Pulmonary artery endothelial cell (primary cell): ENCODE data around the gene PPARG. TPM values are rescaled to one million over a fixed set of nuclear protein-coding genes. Genes with fewer than 3 reads are reported as not detected.
A peak's percentile ranks its signal among the peaks of the same experiment; 100 is the strongest.
"Not testable (repeated sequence)": the region's sequence is repeated elsewhere in the genome, so short reads cannot be mapped to it uniquely, and the experiment has no call there.

Experiments
- DNase-seq: peaks from one replicate; pipeline ENCODE4 v3.0.0-alpha.2; 2011; ENCODE audit warnings: low read depth, low spot score
- total RNA-seq: library from RNA; depleted of rRNA; stranded (reverse); fragments of >200 nt; gene quantifications from 2 replicates; pipeline ENCODE4 v1.2.3, GENCODE V29; 2014

PPARG gene
- total RNA-seq, 1 donor from 2014 or later: 6.1 TPM

GRCh38 chr3:12458901-12459300 is 170.0 kb downstream of the PPARG start:
- DNase-seq: no peak

DNA sequence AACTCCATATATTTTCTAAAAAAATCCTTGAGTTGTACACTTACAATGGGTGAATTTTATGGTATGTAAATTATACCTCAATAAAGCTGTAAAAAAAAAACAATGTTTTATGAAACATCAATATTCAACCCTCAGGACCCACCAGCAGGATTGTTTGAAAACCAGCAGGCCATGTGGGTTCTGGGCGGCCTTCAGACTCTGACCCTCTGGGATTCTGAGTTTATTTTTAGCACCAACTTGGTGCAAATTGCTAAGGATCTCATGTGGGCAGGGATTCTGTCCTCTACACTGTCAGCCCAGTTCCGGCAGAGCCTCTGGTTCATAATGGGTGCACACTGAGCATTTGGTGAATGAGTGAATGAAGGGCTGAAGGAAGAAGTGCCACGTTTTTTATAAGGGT is 171.3 kb downstream of the PPARG start:
- DNase-seq: no peak

DNA sequence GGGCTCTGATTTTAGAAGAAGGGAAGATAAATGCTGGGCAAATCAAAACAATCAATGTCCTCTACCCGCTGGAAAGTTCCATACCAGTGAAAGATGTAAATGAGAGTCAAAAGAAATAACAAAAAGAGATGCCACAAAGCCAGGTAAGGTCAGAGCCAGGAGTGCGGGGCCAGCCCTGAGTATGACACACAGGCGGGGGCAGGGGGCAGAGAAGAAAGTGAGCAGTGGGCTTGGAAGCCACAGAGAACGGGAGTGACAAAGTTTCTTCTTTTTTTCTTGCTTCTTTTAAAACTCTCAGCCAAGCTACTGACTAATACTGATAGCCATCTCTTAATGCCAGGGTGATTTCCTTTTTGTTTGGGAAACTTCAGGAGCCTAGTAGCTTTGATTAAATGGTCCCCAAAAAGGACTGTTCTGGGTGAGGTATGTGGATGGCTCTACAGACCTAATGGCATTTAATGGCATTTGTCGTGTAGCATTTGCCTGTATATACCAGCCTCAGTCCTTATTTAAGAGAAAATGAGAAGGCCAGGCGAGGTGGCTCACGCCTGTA is 172.3 kb downstream of the PPARG start:
- no peak for DNase-seq

- no peak for DNase-seq
Measured at GRCh38 chr3:12462159-12462947, 173.5 kb downstream of the PPARG start.

DNA sequence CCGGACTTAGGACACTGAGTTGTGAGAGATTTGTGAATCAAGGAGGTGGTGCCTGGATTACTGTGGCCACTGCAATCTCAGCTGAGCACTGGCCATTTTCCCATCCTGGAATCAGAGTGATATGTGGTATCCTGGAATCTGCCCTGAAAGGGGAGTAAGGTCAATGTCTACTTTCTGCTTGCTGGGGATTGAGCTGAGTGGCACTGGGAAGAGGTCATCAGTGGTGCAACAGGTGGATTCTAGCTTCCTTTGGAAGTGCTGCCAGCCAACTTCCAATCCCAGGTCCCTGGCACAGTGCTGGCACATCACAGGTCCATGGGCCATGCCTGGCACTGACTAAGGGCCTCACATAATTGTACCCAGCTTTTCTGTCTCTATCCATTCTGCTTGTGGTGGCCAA is 174.8 kb downstream of the PPARG start:
- no peak for DNase-seq

DNA sequence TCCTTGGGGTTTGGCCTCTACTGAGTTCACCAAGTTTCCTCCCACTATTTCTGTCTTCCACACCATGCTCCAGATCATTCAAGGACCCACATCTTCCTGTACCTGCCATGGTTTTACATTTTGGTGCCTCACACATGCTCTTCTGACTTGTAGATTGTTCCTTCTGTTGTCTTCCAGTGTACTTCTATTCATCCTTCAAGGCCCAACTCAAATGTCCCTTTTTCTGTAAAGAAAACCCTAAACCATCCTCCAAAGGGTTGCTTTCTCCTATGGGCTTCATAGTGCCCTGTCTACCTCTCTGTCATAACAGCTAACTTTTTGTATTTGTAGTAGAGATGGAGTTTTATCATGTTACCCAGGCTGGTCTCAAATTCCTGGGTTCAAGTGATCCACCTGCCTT is 175.3 kb downstream of the PPARG start:
- DNase-seq: no peak

DNA sequence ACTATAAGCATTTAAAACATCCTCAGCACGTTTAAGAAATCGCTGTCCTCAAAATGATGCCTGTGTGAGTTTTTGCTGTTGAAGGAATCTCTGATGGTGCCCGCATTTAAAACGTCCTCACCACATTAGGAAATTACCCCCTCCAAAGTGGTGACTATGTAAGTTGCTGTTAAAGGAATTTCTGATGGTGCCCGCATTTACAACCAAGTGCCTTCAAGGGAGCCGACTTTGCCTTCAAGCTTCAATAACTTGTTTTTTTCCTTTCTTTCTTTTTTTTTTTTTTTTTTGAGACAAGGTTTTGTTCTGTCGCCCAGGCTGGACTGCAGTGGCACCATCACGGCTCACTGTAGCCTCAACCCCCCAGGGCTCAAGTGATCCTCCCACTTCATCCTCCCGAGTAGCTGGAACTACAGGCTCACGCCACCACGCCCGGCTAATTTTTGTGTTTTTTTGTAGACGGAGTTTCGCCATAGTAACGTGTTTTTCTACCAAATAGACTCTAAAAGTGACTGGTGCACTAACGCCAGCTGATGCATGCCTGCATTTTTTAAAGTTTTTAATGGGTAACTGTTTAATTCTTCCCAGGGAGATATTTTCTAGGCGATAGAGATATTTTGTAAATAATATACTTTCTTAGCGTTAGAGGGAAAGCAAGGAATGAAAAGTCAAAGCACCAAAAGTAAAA is 176.4 kb downstream of the PPARG start:
- DNase-seq: no peak

DNA sequence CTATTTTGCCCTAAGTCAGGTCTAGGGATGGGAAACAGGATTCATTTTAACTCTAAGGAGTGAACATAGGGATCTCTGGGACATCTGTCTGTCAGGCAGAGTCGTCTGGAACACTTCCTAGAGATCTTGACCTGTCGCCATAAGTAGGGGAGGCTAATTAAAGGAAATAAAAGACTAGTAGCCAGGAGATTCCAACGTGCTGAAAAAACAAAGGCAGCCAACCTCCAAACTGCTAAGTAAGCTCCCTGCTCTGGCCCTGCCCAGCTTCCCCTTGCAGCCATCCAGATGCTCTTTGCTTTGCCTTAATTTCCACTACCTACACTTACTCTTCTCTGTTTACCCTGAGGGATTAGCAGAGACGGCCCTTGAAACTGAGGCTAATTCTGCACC is 177.0 kb downstream of the PPARG start:
- DNase-seq: no peak

- DNase-seq: no peak
Measured at GRCh38 chr3:12467746-12468145, 178.9 kb downstream of the PPARG start.

DNA sequence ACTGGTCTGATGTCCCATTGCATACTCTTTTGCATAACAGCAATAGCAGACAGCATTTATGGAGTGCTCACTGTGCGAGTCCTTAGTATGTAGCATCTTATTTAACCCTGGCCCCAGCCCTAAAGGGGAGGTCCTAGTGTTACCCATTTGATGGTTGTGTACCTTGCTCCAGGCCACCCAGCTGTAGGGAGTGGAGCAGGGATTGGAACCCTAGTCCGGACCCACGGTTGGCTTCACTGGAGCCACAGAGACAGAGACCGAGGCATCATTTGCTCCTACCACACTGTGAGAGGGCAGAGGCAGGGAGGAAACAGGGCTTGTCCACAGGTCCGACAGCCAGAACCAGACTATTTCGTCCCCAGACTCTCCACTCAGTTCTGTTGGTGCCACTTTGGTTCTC is 179.4 kb downstream of the PPARG start:
- DNase-seq: no peak

GRCh38 chr3:12468757-12469156 is 179.9 kb downstream of the PPARG start:
- no peak for DNase-seq

DNA sequence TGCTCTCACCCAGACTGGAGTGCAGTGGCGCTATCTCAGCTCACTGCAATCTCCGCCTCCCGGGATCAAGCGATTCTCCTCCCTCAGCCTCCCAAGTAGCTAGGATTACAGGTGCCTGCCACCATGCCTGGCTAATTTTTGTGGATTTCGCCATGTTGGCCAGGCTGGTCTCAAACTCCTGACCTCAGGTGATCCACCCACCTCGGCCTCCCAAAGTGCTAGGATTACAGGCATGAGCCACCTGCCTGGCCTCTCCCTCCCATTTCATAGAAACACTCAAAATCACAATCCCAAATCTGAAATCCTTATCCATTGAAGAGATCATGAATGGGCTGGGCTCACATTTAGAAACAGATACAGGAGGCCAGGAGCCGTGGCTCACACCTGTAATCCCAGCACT is 180.4 kb downstream of the PPARG start:
- not testable (repeated sequence) for DNase-seq

- no peak for DNase-seq
Measured at GRCh38 chr3:12470111-12470510, 181.2 kb downstream of the PPARG start.

GRCh38 chr3:12470680-12471079 is 181.8 kb downstream of the PPARG start:
- no peak for DNase-seq

DNA sequence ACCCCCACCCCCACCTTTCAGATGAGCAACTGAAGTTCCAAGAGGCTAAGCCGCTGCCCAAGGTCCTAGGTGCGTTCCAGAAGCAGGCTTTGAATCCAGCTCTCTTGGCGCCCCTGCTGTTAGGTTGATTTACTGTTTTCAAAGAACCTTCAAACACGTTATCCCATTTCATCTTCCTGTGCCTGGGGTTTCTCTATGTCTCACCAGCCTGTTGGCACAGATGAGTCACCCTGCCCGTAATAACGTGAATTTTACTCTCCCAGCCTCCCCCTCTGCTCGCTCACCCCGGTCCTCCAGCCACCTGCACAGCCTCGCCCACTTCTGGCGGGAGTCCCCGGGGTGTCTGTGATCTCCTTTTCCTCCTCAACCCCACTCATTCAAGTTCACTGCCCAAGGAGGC is 182.4 kb downstream of the PPARG start:
- no peak for DNase-seq

DNA sequence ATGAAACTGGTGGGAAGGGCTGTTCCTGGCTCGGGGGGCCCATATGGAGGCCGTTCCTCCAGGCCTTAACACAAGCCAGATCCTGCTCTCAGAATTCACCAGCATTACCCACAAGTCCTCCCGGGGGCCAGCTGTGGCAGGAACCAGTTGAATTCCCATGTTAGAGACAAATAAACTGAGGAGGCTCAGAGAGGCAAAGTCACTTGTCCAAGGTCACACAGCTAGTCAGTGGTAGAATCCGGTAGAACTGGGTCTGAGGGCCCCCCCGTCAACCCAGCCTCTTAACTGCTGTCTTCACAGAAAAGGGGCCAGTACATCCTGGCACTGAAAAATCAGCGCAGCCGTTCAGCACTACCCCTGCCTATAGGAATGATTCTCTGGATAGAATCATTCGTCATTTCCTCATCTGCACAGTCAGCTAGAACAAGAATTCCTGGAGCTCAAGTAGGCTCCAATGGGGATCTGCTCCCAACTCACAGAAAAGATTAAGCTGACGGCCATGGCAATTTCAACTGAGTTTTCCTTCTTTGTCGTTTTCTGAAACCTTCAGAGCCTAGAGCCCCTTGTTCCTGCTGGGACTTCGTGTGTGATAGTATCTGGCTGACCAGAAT is 183.2 kb downstream of the PPARG start:
- no peak for DNase-seq

GRCh38 chr3:12472796-12473195 is 183.9 kb downstream of the PPARG start:
- DNase-seq: no peak

DNA sequence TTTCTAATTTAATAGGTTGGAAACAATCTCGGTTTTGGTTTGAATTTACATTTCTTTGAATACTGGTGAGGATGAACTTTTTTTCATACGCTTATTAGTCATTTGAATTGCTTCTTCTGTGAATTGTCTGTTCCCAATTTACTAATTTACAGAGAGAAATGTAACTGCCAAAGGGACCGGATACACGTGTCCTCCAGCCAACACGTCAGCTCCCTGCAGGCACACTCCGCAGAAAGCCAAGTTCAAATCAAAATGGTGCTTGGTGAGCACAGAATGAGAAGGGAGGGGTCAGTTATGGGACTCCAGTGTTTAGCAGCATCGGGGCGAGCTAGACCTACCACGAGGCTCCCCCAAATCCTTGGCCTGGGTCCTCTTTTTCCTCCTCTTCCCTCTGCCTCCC is 184.6 kb downstream of the PPARG start:
- no peak for DNase-seq

- DNase-seq: peak; percentile 29
Measured at GRCh38 chr3:12476238-12476897, 187.5 kb downstream of the PPARG start.

DNA sequence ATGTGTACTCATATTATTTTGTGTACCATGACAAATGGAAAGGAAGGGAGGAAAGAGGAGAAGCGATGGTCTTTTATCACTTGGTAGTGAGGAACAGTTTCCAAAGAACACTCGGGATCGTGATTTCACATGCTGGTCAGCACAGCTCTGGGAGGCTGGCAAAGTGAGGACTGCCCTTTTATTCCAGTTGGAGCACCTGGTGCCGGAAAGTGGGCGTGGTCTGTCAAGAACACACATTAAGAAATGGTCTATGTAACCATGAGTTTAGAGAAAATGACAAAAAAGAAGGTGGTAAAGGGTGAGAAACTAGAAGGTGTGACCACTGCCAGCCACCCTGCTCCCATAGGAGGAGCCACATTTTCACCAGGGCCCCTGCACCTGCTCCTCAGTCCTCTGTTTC is 188.4 kb downstream of the PPARG start:
- DNase-seq: no peak

- no peak for DNase-seq
Measured at GRCh38 chr3:12478326-12478725, 189.5 kb downstream of the PPARG start.

- DNase-seq: not testable (repeated sequence)
Measured at GRCh38 chr3:12479198-12479597, 190.3 kb downstream of the PPARG start.
